Progenitor cell of endocrine pancreas (in vitro differentiated cells): ENCODE measurements around the gene CA5A. TPM values are rescaled to one million over a fixed set of nuclear protein-coding genes. Genes with fewer than 3 reads are reported as not detected.
"Not testable (repeated sequence)": the region's sequence is repeated elsewhere in the genome, so short reads cannot be mapped to it uniquely, and the experiment has no call there.

Experiments used
- DNase-seq: peaks from one replicate; pipeline ENCODE4 v3.0.0; 2021; ENCODE audit warnings: low spot score; ENCODE audit not compliant: unreplicated experiment
- H3K27ac Mint-ChIP-seq: 2 replicates; pipeline ENCODE4 v1.8.0; 2021; ENCODE audit warnings: mild to moderate bottlenecking, moderate library complexity, mixed read lengths
- H3K27me3 Mint-ChIP-seq: 2 replicates; pipeline ENCODE4 v1.8.0; 2021; ENCODE audit warnings: mixed read lengths
- H3K36me3 Mint-ChIP-seq: 2 replicates; pipeline ENCODE4 v1.8.0; 2022; ENCODE audit warnings: mixed read lengths; ENCODE audit not compliant: insufficient read depth
- H3K4me1 Mint-ChIP-seq: 2 replicates; pipeline ENCODE4 v1.8.0; 2021; ENCODE audit warnings: low read depth, mixed read lengths
- H3K4me3 Mint-ChIP-seq: 2 replicates; pipeline ENCODE4 v1.8.0; 2021; ENCODE audit warnings: low read depth, mild to moderate bottlenecking, moderate library complexity, mixed read lengths
- H3K9me3 Mint-ChIP-seq: 2 replicates; pipeline ENCODE4 v1.8.0; 2021; ENCODE audit warnings: low read depth, mixed read lengths
- long read RNA-seq: library from polyadenylated mRNA; unstranded; transcript quantifications from one replicate; pipeline ENCODE4 v2.0.0, GENCODE V29; 2020
- total RNA-seq: library from RNA; stranded (reverse); gene quantifications from 2 replicates; pipeline ENCODE4 v1.2.1, GENCODE V29; 2021
- TF ChIP-seq, protein P1 (sequence below): fragments of 200-600 bp; sonication (generic); IDR thresholded peaks from one replicate; pipeline ENCODE4 v1.5.0; 2021; ENCODE audit warnings: antibody characterized with exemption, mild to moderate bottlenecking; ENCODE audit not compliant: unreplicated experiment

The CA5A gene
- 0.36 TPM in 1 of 2 replicates, not detected in the other for total RNA-seq
- long read RNA-seq: 0 reads

DNA sequence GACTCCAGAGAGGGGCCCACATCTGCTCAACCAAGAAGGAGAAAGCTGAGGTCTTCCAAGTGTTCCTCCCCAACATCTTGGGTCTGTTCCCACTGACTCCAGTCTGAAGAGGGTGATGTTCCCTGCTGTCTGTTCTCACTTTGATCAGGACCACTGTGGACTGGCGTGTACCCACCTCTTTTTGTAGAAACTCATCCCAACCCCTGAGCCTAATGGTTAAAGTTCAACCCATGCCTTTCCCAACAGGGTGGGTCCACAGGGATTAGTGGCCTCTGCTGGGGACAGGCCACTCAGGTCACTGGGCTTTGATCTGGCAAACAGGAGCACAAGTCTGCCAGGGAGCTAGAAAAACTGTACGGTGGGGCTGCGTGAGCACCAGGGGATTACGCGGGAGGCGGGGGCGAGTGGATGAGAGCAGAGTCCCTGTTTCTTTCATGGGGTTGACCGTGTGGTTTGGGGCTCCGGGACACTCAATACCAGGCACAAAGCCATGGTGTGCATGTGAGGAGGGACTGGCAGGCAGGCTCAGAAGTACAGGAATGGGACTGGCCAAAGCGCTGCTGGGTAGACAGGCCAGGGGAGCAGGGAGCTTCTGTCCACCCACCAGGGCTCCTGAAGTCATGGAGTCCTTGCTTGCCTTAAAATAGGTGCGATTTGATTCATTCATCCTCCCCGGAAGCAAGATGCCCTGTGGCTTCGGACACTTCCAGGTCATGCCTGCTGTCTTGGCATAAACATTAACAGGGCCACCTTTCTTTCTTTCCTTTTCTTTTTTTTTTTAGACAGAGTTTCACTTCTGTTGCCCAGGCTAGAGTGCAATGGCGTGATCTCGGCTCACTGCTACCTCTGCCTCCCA is at the start of gene CA5A:
Gene CA5A (minus strand): TSS at position 155 of the 856 bp plus-strand sequence. CDS start 79 bp downstream, at position 76.
- peaks cover 20% of the 10 kb centered on the region for H3K4me1 Mint-ChIP-seq
- no peaks in the 10 kb centered on the region for H3K27me3 Mint-ChIP-seq
- TF ChIP-seq, protein P1, sequence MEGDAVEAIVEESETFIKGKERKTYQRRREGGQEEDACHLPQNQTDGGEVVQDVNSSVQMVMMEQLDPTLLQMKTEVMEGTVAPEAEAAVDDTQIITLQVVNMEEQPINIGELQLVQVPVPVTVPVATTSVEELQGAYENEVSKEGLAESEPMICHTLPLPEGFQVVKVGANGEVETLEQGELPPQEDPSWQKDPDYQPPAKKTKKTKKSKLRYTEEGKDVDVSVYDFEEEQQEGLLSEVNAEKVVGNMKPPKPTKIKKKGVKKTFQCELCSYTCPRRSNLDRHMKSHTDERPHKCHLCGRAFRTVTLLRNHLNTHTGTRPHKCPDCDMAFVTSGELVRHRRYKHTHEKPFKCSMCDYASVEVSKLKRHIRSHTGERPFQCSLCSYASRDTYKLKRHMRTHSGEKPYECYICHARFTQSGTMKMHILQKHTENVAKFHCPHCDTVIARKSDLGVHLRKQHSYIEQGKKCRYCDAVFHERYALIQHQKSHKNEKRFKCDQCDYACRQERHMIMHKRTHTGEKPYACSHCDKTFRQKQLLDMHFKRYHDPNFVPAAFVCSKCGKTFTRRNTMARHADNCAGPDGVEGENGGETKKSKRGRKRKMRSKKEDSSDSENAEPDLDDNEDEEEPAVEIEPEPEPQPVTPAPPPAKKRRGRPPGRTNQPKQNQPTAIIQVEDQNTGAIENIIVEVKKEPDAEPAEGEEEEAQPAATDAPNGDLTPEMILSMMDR: no peak
- H3K4me3 Mint-ChIP-seq: no peak within 1 kb of the TSS
- peaks cover 6% of the 10 kb centered on the region for H3K9me3 Mint-ChIP-seq
- H3K27ac Mint-ChIP-seq: no peak within 1 kb of the TSS
- no peak for DNase-seq
- peaks cover 3% of the 10 kb centered on the region for H3K36me3 Mint-ChIP-seq

DNA sequence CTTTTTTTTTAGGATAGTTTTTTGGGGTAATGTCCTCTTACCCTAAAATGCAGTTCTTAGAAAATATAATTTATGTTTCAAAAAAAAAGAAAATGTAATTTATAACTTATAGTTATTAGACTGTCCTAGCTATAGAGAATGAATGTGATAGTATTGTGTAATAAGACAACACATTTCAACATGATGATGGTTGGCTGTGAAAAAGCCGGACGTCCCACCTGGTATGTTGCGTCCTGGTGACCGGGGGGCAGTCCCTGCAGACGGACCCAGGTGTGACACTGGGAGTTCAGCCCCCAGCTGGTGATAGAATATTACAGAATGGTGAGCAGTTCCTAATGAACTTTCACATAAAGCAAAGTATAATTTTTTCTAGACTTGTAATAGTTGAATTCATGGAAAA is 49.2 kb upstream of the CA5A start:
- H3K36me3 Mint-ChIP-seq: peaks cover 33% of the 10 kb centered on the region
- not testable (repeated sequence) for H3K27ac Mint-ChIP-seq, H3K4me1 Mint-ChIP-seq, H3K27me3 Mint-ChIP-seq, H3K4me3 Mint-ChIP-seq, DNase-seq, H3K9me3 Mint-ChIP-seq

DNA sequence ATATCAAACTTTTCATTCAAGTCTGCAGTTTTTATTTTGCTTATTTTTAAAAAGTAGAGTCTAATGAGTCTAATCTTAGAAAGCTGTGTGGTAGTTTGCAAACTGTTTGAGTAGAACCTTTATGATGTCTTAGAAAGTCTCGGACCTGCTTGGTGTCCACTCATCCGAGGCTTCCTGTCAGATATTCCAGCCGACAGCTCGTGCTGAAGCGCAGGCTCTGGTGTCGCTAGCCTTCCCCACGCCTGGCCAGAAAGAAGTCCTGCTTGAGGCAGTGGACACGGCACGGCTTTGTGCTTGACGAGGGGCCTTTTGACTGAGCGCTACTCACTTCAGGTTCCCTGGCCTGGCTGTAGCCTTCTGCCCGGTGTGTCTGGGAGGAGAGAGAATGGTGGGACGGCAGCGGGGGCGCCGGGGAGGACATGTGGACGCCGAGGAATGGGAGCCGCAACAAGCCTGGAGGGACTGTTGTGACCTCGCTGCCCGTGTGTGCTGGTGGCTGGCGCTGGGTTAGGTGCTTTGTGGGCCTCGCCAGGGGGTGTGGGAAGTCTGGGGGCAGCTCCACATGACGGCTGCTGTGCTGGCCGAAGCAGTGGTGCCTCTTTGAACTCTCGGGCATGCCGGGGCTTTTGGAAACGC is 48.4 kb upstream of the CA5A start:
- peaks cover 17% of the 10 kb centered on the region for H3K4me1 Mint-ChIP-seq
- peaks cover 28% of the 10 kb centered on the region for H3K36me3 Mint-ChIP-seq
- no peak for DNase-seq
- TF ChIP-seq, protein P1: no peak
- H3K27ac Mint-ChIP-seq: peak overlapping the region; percentile 46
- H3K9me3 Mint-ChIP-seq: no peaks in the 10 kb centered on the region
- no peak overlapping the region for H3K4me3 Mint-ChIP-seq
- H3K27me3 Mint-ChIP-seq: no peaks in the 10 kb centered on the region

DNA sequence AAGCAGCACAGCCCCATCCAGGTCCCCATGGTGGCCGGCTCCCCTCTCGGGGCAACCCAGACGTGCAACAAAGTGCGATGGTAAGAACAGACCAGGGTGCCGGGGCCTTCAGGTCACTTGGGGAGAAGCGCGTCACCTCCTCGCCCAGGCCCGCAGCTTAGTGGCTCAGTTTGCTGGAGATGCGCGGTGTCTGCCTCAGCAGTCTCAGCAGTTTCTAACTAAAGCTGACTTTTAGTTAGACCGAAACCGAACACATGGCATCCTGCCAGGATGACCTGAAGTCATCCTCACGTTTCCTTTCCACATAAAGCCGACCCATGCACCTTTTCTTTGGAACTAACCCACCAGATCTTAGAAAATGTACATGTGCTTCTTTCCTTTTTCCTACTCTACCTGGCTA is 47.9 kb upstream of the CA5A start:
- H3K27ac Mint-ChIP-seq, DNase-seq, H3K4me3 Mint-ChIP-seq, H3K27me3 Mint-ChIP-seq, H3K9me3 Mint-ChIP-seq: not testable (repeated sequence)
- Mint-ChIP-seq H3K36me3 (peaks cover 26% of the 10 kb centered on the region), H3K4me1 (peaks cover 18% of the 10 kb centered on the region)

DNA sequence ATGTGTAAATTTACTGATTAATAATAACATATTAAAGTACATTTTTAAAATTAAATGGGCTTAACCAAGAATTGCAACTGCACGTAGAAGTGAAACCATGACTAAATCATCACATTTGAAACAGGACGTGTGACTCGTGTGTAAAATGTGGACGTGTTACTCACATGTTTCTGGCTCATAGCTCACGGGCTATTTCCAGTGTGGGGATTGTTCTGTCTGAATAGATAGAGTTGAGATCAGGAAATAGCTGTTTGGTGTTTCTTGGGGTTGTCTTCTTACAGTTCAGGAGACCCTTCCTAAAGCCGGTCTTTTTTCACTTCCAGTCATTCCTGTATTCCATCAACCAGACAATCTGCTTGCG is 47.4 kb upstream of the CA5A start:
- DNase-seq, H3K9me3 Mint-ChIP-seq, H3K27me3 Mint-ChIP-seq, H3K27ac Mint-ChIP-seq, H3K4me3 Mint-ChIP-seq: not testable (repeated sequence)
- Mint-ChIP-seq H3K36me3 (peaks cover 24% of the 10 kb centered on the region), H3K4me1 (peaks cover 18% of the 10 kb centered on the region)

DNA sequence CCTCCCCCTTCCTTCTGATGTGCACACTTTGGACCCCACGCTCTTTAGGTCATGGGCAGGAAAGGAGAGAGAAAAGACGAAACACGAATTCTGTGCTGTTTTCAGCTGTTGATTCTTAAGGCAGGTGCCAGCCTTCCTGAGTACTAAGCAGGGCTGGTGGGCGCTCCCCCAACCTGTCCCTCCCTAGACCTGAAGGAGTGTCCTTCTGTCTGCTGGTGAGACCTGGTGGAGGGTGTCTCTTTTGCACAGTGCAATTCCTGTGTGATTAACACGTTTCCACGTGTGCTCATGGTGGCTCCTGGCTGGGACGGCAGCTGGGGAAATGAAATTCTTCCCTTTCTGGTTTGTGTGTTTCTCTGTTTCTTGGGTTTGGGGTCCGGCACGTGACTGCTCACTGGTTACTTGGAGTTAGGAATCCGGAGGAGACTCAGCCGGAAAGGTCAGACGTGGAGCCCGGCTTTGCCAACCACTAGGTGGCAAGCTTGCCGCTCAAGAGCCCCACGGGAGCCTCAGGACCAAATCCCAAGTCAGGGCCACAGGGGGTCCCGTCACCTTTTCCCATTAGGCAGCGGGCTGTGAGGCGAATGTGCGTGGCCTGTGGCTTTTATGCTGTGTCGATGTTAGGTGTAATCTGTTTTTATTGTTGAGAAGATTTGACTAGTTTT is 46.9 kb upstream of the CA5A start:
- Mint-ChIP-seq H3K36me3 (peaks cover 24% of the 10 kb centered on the region), H3K4me1 (peaks cover 18% of the 10 kb centered on the region)
- DNase-seq, H3K27me3 Mint-ChIP-seq, H3K4me3 Mint-ChIP-seq, H3K9me3 Mint-ChIP-seq, H3K27ac Mint-ChIP-seq: not testable (repeated sequence)
- TF ChIP-seq, protein P1: peak; percentile 40
